Measurements from ENCODE around the gene UNC50. TPM values are rescaled to one million over a fixed set of nuclear protein-coding genes. Genes with fewer than 3 reads are reported as not detected.
A peak's percentile ranks its signal among the peaks of the same experiment; 100 is the strongest.

UNC50 gene
- total RNA-seq, 1 donor from 2014 or later: 32.0 TPM

- no peaks in the 10 kb centered on the region for H3K27me3 ChIP-seq (ENCODE audit: low read depth)
- H3K4me3 ChIP-seq: no peak overlapping the region
- H3K4me1 ChIP-seq: peaks cover 52% of the 10 kb centered on the region
- intact Hi-C loops (cut with micrococcal nuclease): no loop called here
- H3K9me3 ChIP-seq (replicated peaks): no peaks in the 10 kb centered on the region
- TF ChIP-seq CTCF (IDR thresholded peaks at IDR 0.05; ENCODE audit: borderline replicate concordance): no peak
- no peak for DNase-seq
- peaks cover 61% of the 10 kb centered on the region for H3K36me3 ChIP-seq
- H3K27ac ChIP-seq (replicated peaks): peak overlapping the region; percentile 79
Observed at GRCh38 chr2:98565941-98566340, 42.4 kb upstream of the UNC50 start.

- Histone ChIP-seq H3K4me1 (peaks cover 28% of the 10 kb centered on the region), H3K9me3 (replicated peaks) (no peaks in the 10 kb centered on the region), H3K27me3 (ENCODE audit: low read depth) (no peaks in the 10 kb centered on the region), H3K36me3 (peaks cover 80% of the 10 kb centered on the region), H3K4me3 (no peak overlapping the region), H3K27ac (replicated peaks) (no peak overlapping the region)
- intact Hi-C loops (cut with micrococcal nuclease): no loop called here
- no peak for TF ChIP-seq CTCF (IDR thresholded peaks at IDR 0.05; ENCODE audit: borderline replicate concordance)
- no peak for DNase-seq
Observed at GRCh38 chr2:98568161-98568956, 40.0 kb upstream of the UNC50 start.

GRCh38 chr2:98569197-98569793 lies 39.1 kb upstream of the UNC50 start:
- Histone ChIP-seq H3K4me1 (peaks cover 19% of the 10 kb centered on the region), H3K27me3 (ENCODE audit: low read depth) (no peaks in the 10 kb centered on the region), H3K27ac (replicated peaks) (no peak overlapping the region), H3K36me3 (peaks cover 83% of the 10 kb centered on the region), H3K4me3 (no peak overlapping the region), H3K9me3 (replicated peaks) (no peaks in the 10 kb centered on the region)
- intact Hi-C loops (cut with micrococcal nuclease): no loop called here
- TF ChIP-seq CTCF (IDR thresholded peaks at IDR 0.05; ENCODE audit: borderline replicate concordance): peak; percentile 82
- DNase-seq: peak; percentile 36

- H3K27me3 ChIP-seq (ENCODE audit: low read depth): no peaks in the 10 kb centered on the region
- H3K27ac ChIP-seq (replicated peaks): no peak overlapping the region
- no peak for TF ChIP-seq CTCF (IDR thresholded peaks at IDR 0.05; ENCODE audit: borderline replicate concordance)
- H3K36me3 ChIP-seq: peaks cover 85% of the 10 kb centered on the region
- intact Hi-C loops (cut with micrococcal nuclease): no loop called here
- H3K4me3 ChIP-seq: no peak overlapping the region
- H3K4me1 ChIP-seq: peaks cover 13% of the 10 kb centered on the region
- H3K9me3 ChIP-seq (replicated peaks): no peaks in the 10 kb centered on the region
- no peak for DNase-seq
Observed at GRCh38 chr2:98569915-98570314, 38.5 kb upstream of the UNC50 start.

- no peak overlapping the region for H3K27ac ChIP-seq (replicated peaks)
- H3K9me3 ChIP-seq (replicated peaks): no peaks in the 10 kb centered on the region
- no peak for DNase-seq
- no peak for TF ChIP-seq CTCF (IDR thresholded peaks at IDR 0.05; ENCODE audit: borderline replicate concordance)
- H3K4me1 ChIP-seq: peaks cover 8% of the 10 kb centered on the region
- intact Hi-C loops (cut with micrococcal nuclease): no loop called here
- H3K4me3 ChIP-seq: no peak overlapping the region
- no peaks in the 10 kb centered on the region for H3K27me3 ChIP-seq (ENCODE audit: low read depth)
- H3K36me3 ChIP-seq: peaks cover 82% of the 10 kb centered on the region
Observed at GRCh38 chr2:98570356-98570755, 38.0 kb upstream of the UNC50 start.

Measured in left ventricle myocardium inferior (tissue), 1 donor.